Right renal pelvis (tissue), 4 donors: ENCODE results near the gene PLA2G2F. TPM values are rescaled to one million over a fixed set of nuclear protein-coding genes. Genes with fewer than 3 reads are reported as not detected.

Experiments
- DNase-seq, 4 donors: peaks; one replicate each; pipeline ENCODE4 v3.0.0-alpha.2; 2013; ENCODE audit warnings: low read depth in 4 of 4, low spot score in 3 of 4, missing footprints in 1 of 4
- polyA plus RNA-seq, 4 donors: library from polyadenylated mRNA; unstranded; fragments of 120-200 nt; gene quantifications; one replicate each; pipeline ENCODE4 v1.2.1, GENCODE V29; 2013; ENCODE audit not compliant: insufficient read length in 4 of 4

The PLA2G2F gene
- polyA plus RNA-seq, 4 donors: 0.08 to 1.1 (median 0.80) TPM; not detected in 1

GRCh38 chr1:20166051-20166450, 26.9 kb downstream of the PLA2G2F start:
- peak in 1 of 4 donors; percentile 16 for DNase-seq

- no peak for DNase-seq
Measured at GRCh38 chr1:20167126-20167525, 28.0 kb downstream of the PLA2G2F start.

GRCh38 chr1:20168564-20169491, 29.7 kb downstream of the PLA2G2F start:
- peak in 1 of 4 donors; percentile 16 for DNase-seq

- no peak for DNase-seq
Measured at GRCh38 chr1:20169932-20170331, 30.8 kb downstream of the PLA2G2F start.

- DNase-seq: no peak
Measured at GRCh38 chr1:20172033-20172590, 33.0 kb downstream of the PLA2G2F start.

- no peak for DNase-seq
Measured at GRCh38 chr1:20174937-20175666, 36.0 kb downstream of the PLA2G2F start.

GRCh38 chr1:20178634-20179370, 39.7 kb downstream of the PLA2G2F start:
- DNase-seq: no peak

- DNase-seq: no peak
Measured at GRCh38 chr1:20179371-20180128, 40.4 kb downstream of the PLA2G2F start.

- no peak for DNase-seq
Measured at GRCh38 chr1:20180129-20180843, 41.2 kb downstream of the PLA2G2F start.

- no peak for DNase-seq
Measured at GRCh38 chr1:20180844-20181207, 41.7 kb downstream of the PLA2G2F start.

- DNase-seq: no peak
Measured at GRCh38 chr1:20182415-20182814, 43.3 kb downstream of the PLA2G2F start.

- no peak for DNase-seq
Measured at GRCh38 chr1:20183035-20183434, 43.9 kb downstream of the PLA2G2F start.

GRCh38 chr1:20183616-20184271, 44.6 kb downstream of the PLA2G2F start:
- no peak for DNase-seq

- no peak for DNase-seq
Measured at GRCh38 chr1:20184481-20184900, 45.4 kb downstream of the PLA2G2F start.

- DNase-seq: no peak
Measured at GRCh38 chr1:20184997-20185833, 46.1 kb downstream of the PLA2G2F start.

GRCh38 chr1:20185834-20186782, 47.0 kb downstream of the PLA2G2F start, which contains the start of the genes PLA2G2C and UBXN10:
TSS of gene PLA2G2C (minus strand) at chr1:20186518. CDS start at chr1:20177363, 9,155 bp downstream.
TSS of gene UBXN10 (plus strand) at chr1:20186096. CDS start at chr1:20190562, 4,466 bp downstream.
- DNase-seq: peak in 3 of 4 donors; percentile 33 to 58 (median 48)
